CD4-positive, alpha-beta T cell treated with Interleukin-4 for 4 hours (primary cell): ENCODE data around the gene CWC22.
"Not testable (repeated sequence)": the region's sequence is repeated elsewhere in the genome, so short reads cannot be mapped to it uniquely, and the experiment has no call there.

Experiments
- DNase-seq: peaks from one replicate; pipeline ENCODE4 v3.0.0-alpha.2; 2020

The CWC22 gene

GRCh38 chr2:180006781-180007579 lies at the start of gene CWC22:
Gene CWC22 (minus strand): TSS chr2:180007297. CDS start chr2:179993341, 13,956 bp downstream.
- peak; percentile 90 for DNase-seq

- DNase-seq, result no peak
Measured at GRCh38 chr2:180056367-180057118, 49.4 kb upstream of the CWC22 start.

GRCh38 chr2:180054576-180054975 lies 47.5 kb upstream of the CWC22 start:
- DNase-seq, result not testable (repeated sequence)

GRCh38 chr2:180050246-180050645 lies 43.1 kb upstream of the CWC22 start:
- DNase-seq, result no peak

GRCh38 chr2:180048251-180048650 lies 41.2 kb upstream of the CWC22 start:
- DNase-seq, result no peak

GRCh38 chr2:180046776-180047175 lies 39.7 kb upstream of the CWC22 start:
- DNase-seq, result no peak

- no peak for DNase-seq
Measured at GRCh38 chr2:180046202-180046601, 39.1 kb upstream of the CWC22 start.

- no peak for DNase-seq
Measured at GRCh38 chr2:180040146-180040925, 33.2 kb upstream of the CWC22 start.

- DNase-seq, result no peak
Measured at GRCh38 chr2:180038997-180039396, 31.9 kb upstream of the CWC22 start.

GRCh38 chr2:180033993-180034894 lies 27.1 kb upstream of the CWC22 start:
- no peak for DNase-seq

- DNase-seq, result no peak
Measured at GRCh38 chr2:180029575-180029974, 22.5 kb upstream of the CWC22 start.

GRCh38 chr2:180021850-180022249 lies 14.8 kb upstream of the CWC22 start:
- DNase-seq, result no peak

- no peak for DNase-seq
Measured at GRCh38 chr2:180017784-180018183, 10.7 kb upstream of the CWC22 start.

GRCh38 chr2:180016937-180017336 lies 9.8 kb upstream of the CWC22 start:
- no peak for DNase-seq

- no peak for DNase-seq
Measured at GRCh38 chr2:180015951-180016709, 9.0 kb upstream of the CWC22 start.

GRCh38 chr2:180012523-180012922 lies 5.4 kb upstream of the CWC22 start:
- DNase-seq, result no peak

- DNase-seq, result no peak
Measured at GRCh38 chr2:180010701-180011100, 3.6 kb upstream of the CWC22 start.

- no peak for DNase-seq
Measured at GRCh38 chr2:180006231-180006630, 866 bp downstream of the CWC22 start.

- DNase-seq, result not testable (repeated sequence)
Measured at GRCh38 chr2:180005465-180005864, 1.6 kb downstream of the CWC22 start.

- DNase-seq, result no peak
Measured at GRCh38 chr2:180004731-180005130, 2.4 kb downstream of the CWC22 start.

GRCh38 chr2:180003559-180003958 lies 3.5 kb downstream of the CWC22 start:
- DNase-seq, result no peak

- DNase-seq, result no peak
Measured at GRCh38 chr2:180003073-180003472, 4.0 kb downstream of the CWC22 start.
